Measurements from ENCODE around the gene PROSER1. TPM values are rescaled to one million over a fixed set of nuclear protein-coding genes. Genes with fewer than 3 reads are reported as not detected.

PROSER1 gene
- total RNA-seq, 1 experiment from 2014 or later = 30.1 TPM

DNA sequence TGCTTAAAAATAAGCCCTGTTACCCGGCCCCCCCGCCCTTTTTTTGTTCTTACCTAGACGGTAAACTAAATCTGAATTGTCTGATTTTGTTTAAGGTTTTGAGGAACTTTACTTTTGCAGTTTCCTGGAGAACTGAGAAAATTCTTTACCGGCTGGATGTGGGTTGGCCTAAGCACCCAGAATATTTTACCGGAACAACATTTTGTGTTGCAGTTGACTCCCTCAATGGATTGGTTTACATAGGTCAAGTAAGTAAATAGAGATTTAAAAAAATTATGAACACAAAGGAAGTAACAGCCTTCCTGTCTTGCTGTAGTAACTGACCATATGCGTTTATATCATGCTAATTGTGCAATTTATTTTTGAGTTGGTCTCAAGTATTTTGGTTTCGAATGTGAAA, 1.2 kb upstream of the PROSER1 start:
- Histone ChIP-seq H3K36me3 (ENCODE audit: low read depth) (peaks cover 12% of the 10 kb centered on the region; the same call in 1 of the 2 replicates), H2AFZ (peak overlapping the region; percentile 93), H3K9me3 (ENCODE audit: insufficient read depth, low read depth) (no peaks in the 10 kb centered on the region), H3K4me1 (replicated peaks; ENCODE audit: insufficient read depth) (peaks cover 18% of the 10 kb centered on the region), H3K27ac (peak overlapping the region; percentile 41; the same call in 1 of the 2 replicates), H3K4me2 (peak overlapping the region; percentile 96), H3K79me2 (ENCODE audit: low read depth) (peaks cover 56% of the 10 kb centered on the region), H3F3A (ENCODE audit: insufficient read depth, low read depth) (0 out of 2 replicates have a peak, but pooled peaks cover 4% of the 10 kb centered on the region), H3K27me3 (ENCODE audit: insufficient read depth, low read depth) (no peaks in the 10 kb centered on the region), H3K4me3 (peak overlapping the region; percentile 90), H4K20me1 (ENCODE audit: insufficient read depth) (peaks cover 18% of the 10 kb centered on the region), H3K9me2 (ENCODE audit: insufficient read depth) (no peaks in the 10 kb centered on the region)
- BruUV-seq (replicated peaks) = no TSS peak
- POLR2A ChIA-PET (ENCODE audit: unreplicated experiment) = no interaction called here
- TF ChIP-seq, protein P1, sequence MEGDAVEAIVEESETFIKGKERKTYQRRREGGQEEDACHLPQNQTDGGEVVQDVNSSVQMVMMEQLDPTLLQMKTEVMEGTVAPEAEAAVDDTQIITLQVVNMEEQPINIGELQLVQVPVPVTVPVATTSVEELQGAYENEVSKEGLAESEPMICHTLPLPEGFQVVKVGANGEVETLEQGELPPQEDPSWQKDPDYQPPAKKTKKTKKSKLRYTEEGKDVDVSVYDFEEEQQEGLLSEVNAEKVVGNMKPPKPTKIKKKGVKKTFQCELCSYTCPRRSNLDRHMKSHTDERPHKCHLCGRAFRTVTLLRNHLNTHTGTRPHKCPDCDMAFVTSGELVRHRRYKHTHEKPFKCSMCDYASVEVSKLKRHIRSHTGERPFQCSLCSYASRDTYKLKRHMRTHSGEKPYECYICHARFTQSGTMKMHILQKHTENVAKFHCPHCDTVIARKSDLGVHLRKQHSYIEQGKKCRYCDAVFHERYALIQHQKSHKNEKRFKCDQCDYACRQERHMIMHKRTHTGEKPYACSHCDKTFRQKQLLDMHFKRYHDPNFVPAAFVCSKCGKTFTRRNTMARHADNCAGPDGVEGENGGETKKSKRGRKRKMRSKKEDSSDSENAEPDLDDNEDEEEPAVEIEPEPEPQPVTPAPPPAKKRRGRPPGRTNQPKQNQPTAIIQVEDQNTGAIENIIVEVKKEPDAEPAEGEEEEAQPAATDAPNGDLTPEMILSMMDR (conservative IDR thresholded peaks at IDR 0.05) = no peak
- TF ChIP-seq EZH2 (IDR thresholded peaks at IDR 0.05; ENCODE audit: low read depth) = no peak
- no peak for DNase-seq
- CTCF ChIA-PET = no interaction called here
- intact Hi-C loops (cut with micrococcal nuclease; ENCODE audit: unreplicated experiment) = loop anchor here (5.0 kb wide), 2 partner anchors 563 to 618 kb away; partner anchors contain the start of genes COG6 and LHFPL6

DNA sequence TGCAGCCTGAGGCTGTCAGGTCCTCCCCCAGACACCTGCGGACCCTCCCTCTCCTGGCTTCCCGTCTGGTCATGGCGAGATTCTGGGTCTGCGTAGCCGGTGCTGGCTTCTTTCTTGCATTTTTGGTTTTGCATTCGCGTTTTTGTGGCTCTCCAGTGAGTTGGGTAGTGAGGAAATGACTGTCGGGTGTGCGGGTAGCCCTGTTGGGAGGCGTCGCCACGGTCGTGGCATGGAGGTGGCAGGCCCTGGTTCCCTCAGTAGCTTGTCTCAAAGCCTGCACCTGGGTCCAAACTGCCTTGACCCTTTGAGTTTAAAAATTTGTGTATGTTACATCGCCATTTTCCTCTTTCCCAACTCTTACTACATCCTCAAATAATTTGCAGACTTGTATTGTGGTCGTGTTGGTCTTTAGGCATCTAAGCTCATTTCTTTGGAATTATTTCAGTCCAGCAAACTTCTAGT, 711 bp upstream of the PROSER1 start:
- TSS peak; percentile 45 for BruUV-seq (replicated peaks)

DNA sequence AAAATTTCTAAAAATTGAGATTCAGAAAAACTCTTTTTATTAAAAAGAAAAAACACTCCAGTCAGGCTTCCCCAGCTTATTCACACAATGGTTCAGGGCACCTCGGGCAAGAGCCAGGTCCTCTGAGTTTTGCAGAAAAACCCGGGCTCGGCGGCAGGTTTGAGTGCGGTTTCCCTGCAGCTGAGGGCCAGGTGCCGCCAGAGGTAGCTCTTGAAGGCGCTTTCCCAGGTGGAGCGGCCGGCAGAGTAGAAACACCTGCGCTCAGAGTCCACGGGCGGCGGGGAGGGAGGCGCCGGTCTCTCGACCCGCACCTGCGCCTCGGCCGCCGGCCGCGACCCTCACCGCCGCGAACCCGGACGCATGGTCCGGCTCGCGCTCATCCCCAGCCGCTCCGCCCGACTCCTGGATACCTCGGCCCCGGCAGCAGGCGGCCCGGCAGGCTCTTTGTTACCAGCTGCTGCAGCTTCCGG, 444 bp downstream of the PROSER1 start:
- ChIA-PET CTCF (interaction anchor here (0.6 to 1.5 kb wide), 2 partner anchors 11 to 1438 kb away, joined by 3 to 10 read pairs; no protein-coding TSS in a partner anchor), POLR2A (ENCODE audit: unreplicated experiment) (interaction anchor here (0.5 to 1.0 kb wide), 5 partner anchors 10 to 612 kb away, joined by 3 to 4 read pairs (median 3); no protein-coding TSS in a partner anchor)
- peak overlapping the region; percentile 93 for H2AFZ ChIP-seq
- H3K4me2 ChIP-seq = peak overlapping the region; percentile 96
- H3K9me3 ChIP-seq (ENCODE audit: insufficient read depth, low read depth) = no peaks in the 10 kb centered on the region
- H3K4me1 ChIP-seq (replicated peaks; ENCODE audit: insufficient read depth) = peaks cover 21% of the 10 kb centered on the region
- H3K27ac ChIP-seq = peak overlapping the region; percentile 41
- no peak for DNase-seq
- H3K79me2 ChIP-seq (ENCODE audit: low read depth) = peaks cover 71% of the 10 kb centered on the region
- H3K27me3 ChIP-seq (ENCODE audit: insufficient read depth, low read depth) = no peaks in the 10 kb centered on the region
- peaks cover 19% of the 10 kb centered on the region for H4K20me1 ChIP-seq (ENCODE audit: insufficient read depth)
- peak overlapping the region; percentile 90 for H3K4me3 ChIP-seq
- BruUV-seq (replicated peaks) = no TSS peak
- H3K9me2 ChIP-seq (ENCODE audit: insufficient read depth) = no peaks in the 10 kb centered on the region
- intact Hi-C loops (cut with micrococcal nuclease; ENCODE audit: unreplicated experiment) = loop anchor here (5.0 kb wide), 2 partner anchors 565 to 620 kb away; partner anchors contain the start of genes COG6 and LHFPL6
- 0 out of 2 replicates have a peak, but pooled peaks cover 4% of the 10 kb centered on the region for H3F3A ChIP-seq (ENCODE audit: insufficient read depth, low read depth)
- no peak for TF ChIP-seq EZH2 (IDR thresholded peaks at IDR 0.05; ENCODE audit: low read depth)
- TF ChIP-seq, protein P1 (conservative IDR thresholded peaks at IDR 0.05) = no peak
- peaks cover 20% of the 10 kb centered on the region; the same call in 1 of the 2 replicates for H3K36me3 ChIP-seq (ENCODE audit: low read depth)

More for the DNA sequence above, 711 bp upstream of the PROSER1 start:
- H2AFZ ChIP-seq = peak overlapping the region; percentile 93
- peaks cover 60% of the 10 kb centered on the region for H3K79me2 ChIP-seq (ENCODE audit: low read depth)
- H3K4me1 ChIP-seq (replicated peaks; ENCODE audit: insufficient read depth) = peaks cover 21% of the 10 kb centered on the region
- peak overlapping the region; percentile 41 for H3K27ac ChIP-seq
- DNase-seq = no peak
- no peak for TF ChIP-seq EZH2 (IDR thresholded peaks at IDR 0.05; ENCODE audit: low read depth)
- TF ChIP-seq, protein P1 (conservative IDR thresholded peaks at IDR 0.05) = no peak
- no peaks in the 10 kb centered on the region for H3K9me2 ChIP-seq (ENCODE audit: insufficient read depth)
- peaks cover 16% of the 10 kb centered on the region; the same call in 1 of the 2 replicates for H3K36me3 ChIP-seq (ENCODE audit: low read depth)
- POLR2A ChIA-PET (ENCODE audit: unreplicated experiment) = no interaction called here
- H4K20me1 ChIP-seq (ENCODE audit: insufficient read depth) = peaks cover 19% of the 10 kb centered on the region
- peak overlapping the region; percentile 90 for H3K4me3 ChIP-seq
- CTCF ChIA-PET = no interaction called here
- H3K4me2 ChIP-seq = peak overlapping the region; percentile 96
- no peaks in the 10 kb centered on the region for H3K27me3 ChIP-seq (ENCODE audit: insufficient read depth, low read depth)
- H3K9me3 ChIP-seq (ENCODE audit: insufficient read depth, low read depth) = no peaks in the 10 kb centered on the region
- 0 out of 2 replicates have a peak, but pooled peaks cover 4% of the 10 kb centered on the region for H3F3A ChIP-seq (ENCODE audit: insufficient read depth, low read depth)
- intact Hi-C loops (cut with micrococcal nuclease; ENCODE audit: unreplicated experiment) = loop anchor here (5.0 kb wide), 2 partner anchors 564 to 619 kb away; partner anchors contain the start of genes COG6 and LHFPL6

Measured in PC-9 (cell line).